Heart left ventricle (tissue), 13 donors: ENCODE data around the gene LRMDA.

Source experiments
- POLR2A ChIP-seq, 2 donors: fragments of 450-650 bp; IDR thresholded peaks; one replicate each; pipeline ENCODE4 v1.6.1; 2017; ENCODE audit warnings: antibody characterized with exemption in 2 of 2, mild to moderate bottlenecking in 2 of 2, moderate library complexity in 2 of 2
- TF ChIP-seq, protein P1 (sequence below), 12 donors: fragments of 200-600 bp; sonication (generic) in 4 of 12; IDR thresholded peaks; one replicate each; pipeline versions ENCODE4 v1.5.0 to v1.8.0; 2018 to 2022; ENCODE audit warnings: antibody characterized with exemption in 12 of 12, mild to moderate bottlenecking in 5 of 12
- donor health status: ischemic (EF 13 %, LVEDD 7.1; RV severe dilation, severe dysfunction).
- donor health status: DM: no; HTN: yes; CAD: no.
- donor health status: DM: no; HTN: no; CAD: no.
- donor health status: ischemic (EF 25% LVEDD 6.9; RV normal size, moderate dysfunction).
- donor health status: ischemic (EF 25% LVEDD 5.7; RV mildly dilated, moderate dysfunction).
- donor health status: ischemic (EF 35%, LVEDD 5.7; RV mildly dilated, moderate dysfunction).
- donor health status: nonischemic (EF 11% LVEDD 7.7; RV severe dilation, severe dysfunction).
- donor health status: DM: yes; HTN: yes; CAD: no.
- donor health status: PGD.
- donor health status: ischemic (EF 29% LVEDD 5.4; RV normal size, mild dysfunction).
- donor health status: nonischemic (EF 23%, LVEDD 6.1; RV moderate dilation, normal function).

DNA sequence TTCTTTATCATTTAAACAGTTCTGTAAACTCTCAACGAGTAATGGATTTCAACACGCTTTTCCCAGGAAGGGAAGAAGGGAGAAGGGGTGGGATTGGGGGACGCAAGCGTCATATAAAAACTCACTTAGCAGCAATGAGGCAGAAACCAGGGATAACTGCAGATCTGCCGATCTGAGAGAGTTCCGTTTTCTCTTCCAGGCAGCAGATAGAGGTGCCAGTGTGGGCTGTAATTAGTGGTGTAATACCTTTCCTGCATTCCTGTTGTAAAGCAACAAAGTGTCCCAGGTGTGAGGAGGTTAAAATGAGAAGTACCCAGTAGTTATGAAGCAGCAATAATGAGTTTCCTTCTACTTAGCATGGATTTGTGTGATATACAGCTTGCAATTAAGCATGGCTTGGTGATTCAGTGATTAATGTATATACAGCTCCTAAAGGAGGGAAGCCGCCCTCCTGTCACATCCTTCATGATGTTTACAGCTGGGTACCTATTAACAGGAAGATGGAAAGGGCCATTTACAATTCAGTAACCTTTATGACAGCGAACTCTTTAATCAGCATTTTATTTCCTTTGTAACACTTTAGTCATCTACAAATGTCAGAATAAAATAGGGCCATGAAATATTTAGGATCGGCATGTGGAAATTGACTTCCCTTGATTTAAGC lies 271.9 kb downstream of the LRMDA start:
- TF ChIP-seq, protein P1, sequence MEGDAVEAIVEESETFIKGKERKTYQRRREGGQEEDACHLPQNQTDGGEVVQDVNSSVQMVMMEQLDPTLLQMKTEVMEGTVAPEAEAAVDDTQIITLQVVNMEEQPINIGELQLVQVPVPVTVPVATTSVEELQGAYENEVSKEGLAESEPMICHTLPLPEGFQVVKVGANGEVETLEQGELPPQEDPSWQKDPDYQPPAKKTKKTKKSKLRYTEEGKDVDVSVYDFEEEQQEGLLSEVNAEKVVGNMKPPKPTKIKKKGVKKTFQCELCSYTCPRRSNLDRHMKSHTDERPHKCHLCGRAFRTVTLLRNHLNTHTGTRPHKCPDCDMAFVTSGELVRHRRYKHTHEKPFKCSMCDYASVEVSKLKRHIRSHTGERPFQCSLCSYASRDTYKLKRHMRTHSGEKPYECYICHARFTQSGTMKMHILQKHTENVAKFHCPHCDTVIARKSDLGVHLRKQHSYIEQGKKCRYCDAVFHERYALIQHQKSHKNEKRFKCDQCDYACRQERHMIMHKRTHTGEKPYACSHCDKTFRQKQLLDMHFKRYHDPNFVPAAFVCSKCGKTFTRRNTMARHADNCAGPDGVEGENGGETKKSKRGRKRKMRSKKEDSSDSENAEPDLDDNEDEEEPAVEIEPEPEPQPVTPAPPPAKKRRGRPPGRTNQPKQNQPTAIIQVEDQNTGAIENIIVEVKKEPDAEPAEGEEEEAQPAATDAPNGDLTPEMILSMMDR (IDR thresholded peaks at IDR 0.05), result no peak
- no peak for TF ChIP-seq POLR2A (IDR thresholded peaks at IDR 0.05)
